ENCODE data around the gene GABRB2. TPM values are rescaled to one million over a fixed set of nuclear protein-coding genes. Genes with fewer than 3 reads are reported as not detected.

GABRB2 gene
- total RNA-seq, 2 experiments from 2014 or later = 1.4 to 5.1 TPM

DNA sequence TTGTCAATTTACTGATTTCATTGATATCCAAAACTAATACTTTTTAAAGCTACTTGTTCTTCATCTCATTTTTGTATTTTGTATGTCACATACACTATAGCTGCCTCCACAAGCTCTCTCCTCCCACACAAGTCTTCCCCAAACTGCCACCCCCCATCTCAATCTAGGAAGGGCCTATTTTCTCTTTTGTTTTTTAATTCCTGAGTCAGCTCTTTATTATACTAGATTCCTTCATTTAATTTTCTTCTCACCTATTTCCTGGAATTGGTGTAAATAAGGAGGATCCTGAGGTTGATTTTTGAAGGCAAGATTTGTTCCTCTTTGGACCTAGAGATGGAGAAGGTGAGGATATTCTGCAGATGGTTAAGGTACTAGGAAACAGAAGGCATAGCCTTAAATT is 277.4 kb downstream of the GABRB2 start:
- H3K9me2 ChIP-seq (ENCODE audit: insufficient read depth, low read length) = no peaks in the 10 kb centered on the region
- BruUV-seq (replicated peaks) = no TSS peak
- intact Hi-C loops (cut with micrococcal nuclease; ENCODE audit: unreplicated experiment) = no loop called here
- H3K79me2 ChIP-seq (ENCODE audit: insufficient read depth, low read depth, low read length) = no peaks in the 10 kb centered on the region
- H4K20me1 ChIP-seq (ENCODE audit: insufficient read depth, low read length) = no peaks in the 10 kb centered on the region
- no peak overlapping the region for H3K4me2 ChIP-seq (ENCODE audit: low read length)
- H3K36me3 ChIP-seq (ENCODE audit: insufficient read depth, low read length) = no peaks in the 10 kb centered on the region
- H3K4me3 ChIP-seq (ENCODE audit: low read depth, low read length, poor library complexity, severe bottlenecking) = no peak overlapping the region
- TF ChIP-seq CTCF (conservative IDR thresholded peaks at IDR 0.05; ENCODE audit: low read length) = no peak
- no peak for TF ChIP-seq EZH2phosphoT487 (IDR thresholded peaks at IDR 0.05; ENCODE audit: borderline replicate concordance, low read depth, low read length)
- no peaks in the 10 kb centered on the region for H3K4me1 ChIP-seq (ENCODE audit: insufficient read depth, low read length, poor library complexity, severe bottlenecking)
- no peak overlapping the region for H2AFZ ChIP-seq (ENCODE audit: low read length)
- DNase-seq (ENCODE audit: low spot score) = no peak
- POLR2A ChIA-PET = no interaction called here
- no peaks in the 10 kb centered on the region for H3K9me3 ChIP-seq (ENCODE audit: low read length)
- H3K27ac ChIP-seq (ENCODE audit: low read depth, low read length, poor library complexity, severe bottlenecking) = no peak overlapping the region
- CTCF ChIA-PET (ENCODE audit: unreplicated experiment) = no interaction called here

DNA sequence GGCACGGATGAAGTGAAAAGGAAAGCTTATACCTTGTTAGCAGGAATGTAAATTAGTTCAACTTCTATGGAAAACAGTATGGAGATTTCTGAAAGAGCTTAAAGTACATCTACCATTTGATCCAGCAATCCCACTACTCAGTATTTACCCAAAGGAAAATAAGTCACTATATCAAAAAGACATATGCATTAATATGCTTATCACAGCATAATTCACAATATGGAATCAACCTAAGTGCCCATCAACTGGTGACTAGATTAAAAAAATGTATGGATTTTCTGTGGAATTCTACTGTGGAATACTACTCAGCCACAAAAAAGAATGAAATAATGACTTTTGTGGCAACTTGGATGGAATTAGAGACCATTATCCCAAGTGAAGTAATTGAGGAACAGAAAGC is 279.6 kb downstream of the GABRB2 start:
- Histone ChIP-seq H3K4me1 (ENCODE audit: insufficient read depth, low read length, poor library complexity, severe bottlenecking) (no peaks in the 10 kb centered on the region), H3K9me2 (ENCODE audit: insufficient read depth, low read length) (no peaks in the 10 kb centered on the region), H3K36me3 (ENCODE audit: insufficient read depth, low read length) (no peaks in the 10 kb centered on the region), H2AFZ (ENCODE audit: low read length) (no peak overlapping the region), H3K79me2 (ENCODE audit: insufficient read depth, low read depth, low read length) (no peaks in the 10 kb centered on the region), H4K20me1 (ENCODE audit: insufficient read depth, low read length) (no peaks in the 10 kb centered on the region), H3K27ac (ENCODE audit: low read depth, low read length, poor library complexity, severe bottlenecking) (no peak overlapping the region), H3K9me3 (ENCODE audit: low read length) (no peaks in the 10 kb centered on the region), H3K4me2 (ENCODE audit: low read length) (no peak overlapping the region), H3K4me3 (ENCODE audit: low read depth, low read length, poor library complexity, severe bottlenecking) (no peak overlapping the region)
- DNase-seq (ENCODE audit: low spot score) = no peak
- TF ChIP-seq CTCF (conservative IDR thresholded peaks at IDR 0.05; ENCODE audit: low read length) (no peak), EZH2phosphoT487 (IDR thresholded peaks at IDR 0.05; ENCODE audit: borderline replicate concordance, low read depth, low read length) (no peak)
- intact Hi-C loops (cut with micrococcal nuclease; ENCODE audit: unreplicated experiment) = no loop called here
- ChIA-PET CTCF (ENCODE audit: unreplicated experiment) (no interaction called here), POLR2A (no interaction called here)
- BruUV-seq (replicated peaks) = no TSS peak

DNA sequence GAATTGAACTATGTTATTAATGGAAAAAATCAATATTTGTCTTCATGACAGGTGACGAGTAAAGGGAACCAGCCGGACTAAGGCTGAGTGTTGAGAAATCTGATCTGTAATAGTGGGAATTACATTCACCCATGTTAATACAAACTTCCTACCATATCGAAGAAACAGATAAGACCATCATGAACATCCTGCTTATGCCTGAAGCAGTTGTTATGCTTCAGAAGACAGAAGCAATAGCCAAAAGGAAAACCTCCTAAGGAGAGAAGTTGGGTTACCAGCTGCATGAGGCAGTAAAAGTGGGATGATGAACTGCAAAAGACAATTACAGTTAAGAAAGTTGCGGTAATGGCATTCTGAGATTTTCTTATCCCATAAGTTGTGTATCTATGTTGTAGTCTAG is 281.5 kb downstream of the GABRB2 start:
- no peak for DNase-seq (ENCODE audit: low spot score)
- TF ChIP-seq EZH2phosphoT487 (IDR thresholded peaks at IDR 0.05; ENCODE audit: borderline replicate concordance, low read depth, low read length) (no peak), CTCF (conservative IDR thresholded peaks at IDR 0.05; ENCODE audit: low read length) (no peak)
- intact Hi-C loops (cut with micrococcal nuclease; ENCODE audit: unreplicated experiment) = no loop called here
- Histone ChIP-seq H3K4me1 (ENCODE audit: insufficient read depth, low read length, poor library complexity, severe bottlenecking) (no peaks in the 10 kb centered on the region), H3K4me2 (ENCODE audit: low read length) (no peak overlapping the region), H4K20me1 (ENCODE audit: insufficient read depth, low read length) (no peaks in the 10 kb centered on the region), H3K9me2 (ENCODE audit: insufficient read depth, low read length) (no peaks in the 10 kb centered on the region), H2AFZ (ENCODE audit: low read length) (no peak overlapping the region), H3K9me3 (ENCODE audit: low read length) (no peaks in the 10 kb centered on the region), H3K27ac (ENCODE audit: low read depth, low read length, poor library complexity, severe bottlenecking) (no peak overlapping the region), H3K4me3 (ENCODE audit: low read depth, low read length, poor library complexity, severe bottlenecking) (no peak overlapping the region), H3K79me2 (ENCODE audit: insufficient read depth, low read depth, low read length) (no peaks in the 10 kb centered on the region), H3K36me3 (ENCODE audit: insufficient read depth, low read length) (no peaks in the 10 kb centered on the region)
- POLR2A ChIA-PET = no interaction called here
- CTCF ChIA-PET (ENCODE audit: unreplicated experiment) = no interaction called here
- no TSS peak for BruUV-seq (replicated peaks)
